MCF 10A (cell line): Measurements from ENCODE around the gene SLC25A46. TPM values are rescaled to one million over a fixed set of nuclear protein-coding genes. Genes with fewer than 3 reads are reported as not detected.

Experiments
- BruUV-seq: library from RNA; stranded (reverse); fragments of 400-500 nt; replicated peaks from 2 replicates; lab custom pipeline; 2021; lab: Mats Ljungman, UMichigan
- CTCF ChIA-PET: fragments of 300-600 bp; sonication (Branson Sonifier 250); formaldehyde crosslinking; extraction: SDS; loops from one replicate; lab custom pipeline; 2021; ENCODE audit warnings: antibody characterized with exemption, inconsistent platforms; lab: Yijun Ruan, JAX
- POLR2A ChIA-PET: fragments of 300-600, 350-650 bp; sonication (Branson Sonifier 250); formaldehyde crosslinking; extraction: SDS; loops from one replicate; lab custom pipeline; 2020; ENCODE audit warnings: antibody characterized with exemption, inconsistent platforms; lab: Yijun Ruan, JAX
- DNase-seq: peaks from one replicate; pipeline ENCODE4 v3.0.0-alpha.2; 2018; ENCODE audit not compliant: unreplicated experiment
- H3K27ac Mint-ChIP-seq: one replicate; pipeline ENCODE4 v1.8.0; 2022; ENCODE audit warnings: mild to moderate bottlenecking, low read depth, mixed read lengths; ENCODE audit not compliant: unreplicated experiment
- H3K27me3 Mint-ChIP-seq: one replicate; pipeline ENCODE4 v1.8.0; 2022; ENCODE audit warnings: mixed read lengths; ENCODE audit not compliant: insufficient read depth, unreplicated experiment
- H3K36me3 Mint-ChIP-seq: one replicate; pipeline ENCODE4 v1.8.0; 2022; ENCODE audit warnings: mild to moderate bottlenecking, moderate library complexity, mixed read lengths; ENCODE audit not compliant: insufficient read depth, unreplicated experiment
- H3K4me1 Mint-ChIP-seq: one replicate; pipeline ENCODE4 v1.8.0; 2022; ENCODE audit warnings: mixed read lengths; ENCODE audit not compliant: insufficient read depth, unreplicated experiment
- H3K4me3 Mint-ChIP-seq: one replicate; pipeline ENCODE4 v1.8.0; 2022; ENCODE audit warnings: mild to moderate bottlenecking, moderate library complexity, mixed read lengths; ENCODE audit not compliant: unreplicated experiment
- H3K9me3 Mint-ChIP-seq: one replicate; pipeline ENCODE4 v1.8.0; 2022; ENCODE audit warnings: mixed read lengths; ENCODE audit not compliant: unreplicated experiment
- CTCF ChIP-seq: fragments of 200-600 bp; IDR thresholded peaks from one replicate; pipeline ENCODE4 v1.8.0; 2022; ENCODE audit warnings: antibody characterized with exemption, mild to moderate bottlenecking; ENCODE audit not compliant: unreplicated experiment
- intact Hi-C: fragments of 100-400 bp; cut with micrococcal nuclease; formaldehyde crosslinking; loops from 2 replicates; pipeline ENCODE4 v1.14.1; 2022
- total RNA-seq: library from RNA; stranded (reverse); gene quantifications from 2 replicates; pipeline ENCODE4 v1.2.3, GENCODE V29; 2022

SLC25A46 gene
- total RNA-seq, 1 experiment from 2014 or later: 42.5 TPM

DNA sequence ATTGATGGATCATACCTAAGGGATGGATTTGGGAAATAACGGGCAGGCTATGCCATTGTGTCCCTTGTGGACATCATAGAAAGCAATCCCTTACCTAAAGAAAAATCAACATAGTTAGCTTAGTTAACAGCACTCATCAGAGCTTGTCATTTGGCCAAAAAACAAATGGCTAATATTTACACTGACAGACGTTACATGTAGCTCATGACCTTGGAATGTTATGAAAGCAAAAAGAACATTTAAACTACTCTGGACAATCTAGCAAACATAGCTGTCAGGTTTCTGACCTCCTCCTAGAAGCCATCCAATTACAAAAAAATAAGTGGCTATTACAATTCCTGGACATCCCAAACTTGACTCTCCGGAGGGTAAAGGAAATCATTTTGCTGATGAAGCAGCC, 36.1 kb upstream of the SLC25A46 start:
- BruUV-seq: no TSS peak
- DNase-seq: no peak
- ChIA-PET CTCF (interaction anchor here (0.6 to 1.6 kb wide), 5 partner anchors 10 to 338 kb away, joined by 3 to 6 read pairs (median 4); no protein-coding TSS in a partner anchor), POLR2A (interaction anchor here (0.8 to 2.0 kb wide), 4 partner anchors 22 to 1471 kb away, joined by 3 to 5 read pairs (median 4); partner anchors contain the start of gene SLC25A46)
- H3K9me3 Mint-ChIP-seq: no peaks in the 10 kb centered on the region
- peaks cover 20% of the 10 kb centered on the region for H3K4me1 Mint-ChIP-seq
- H3K36me3 Mint-ChIP-seq: no peaks in the 10 kb centered on the region
- no peak overlapping the region for H3K4me3 Mint-ChIP-seq
- H3K27ac Mint-ChIP-seq: peak overlapping the region; percentile 40
- H3K27me3 Mint-ChIP-seq: peaks cover 23% of the 10 kb centered on the region
- no peak for TF ChIP-seq CTCF
- intact Hi-C loops: no loop called here

- peak overlapping the region; percentile 19 for H3K4me3 Mint-ChIP-seq
- TF ChIP-seq CTCF: no peak
- intact Hi-C loops: no loop called here
- H3K27me3 Mint-ChIP-seq: peaks cover 27% of the 10 kb centered on the region
- DNase-seq: peak; percentile 14
- POLR2A ChIA-PET: interaction anchor here (0.7 to 2.0 kb wide), 3 partner anchors 22 to 1820 kb away, joined by 3 to 5 read pairs (median 3); partner anchors contain the start of gene SLC25A46
- CTCF ChIA-PET: interaction anchor here (0.6 to 1.6 kb wide), 6 partner anchors 9 to 338 kb away, joined by 3 to 6 read pairs (median 4); no protein-coding TSS in a partner anchor
- H3K9me3 Mint-ChIP-seq: no peaks in the 10 kb centered on the region
- no TSS peak for BruUV-seq
- H3K4me1 Mint-ChIP-seq: peaks cover 20% of the 10 kb centered on the region
- H3K36me3 Mint-ChIP-seq: no peaks in the 10 kb centered on the region
- H3K27ac Mint-ChIP-seq: peak overlapping the region; percentile 40
Measured at GRCh38 chr5:110703481-110703880, 35.3 kb upstream of the SLC25A46 start.

DNA sequence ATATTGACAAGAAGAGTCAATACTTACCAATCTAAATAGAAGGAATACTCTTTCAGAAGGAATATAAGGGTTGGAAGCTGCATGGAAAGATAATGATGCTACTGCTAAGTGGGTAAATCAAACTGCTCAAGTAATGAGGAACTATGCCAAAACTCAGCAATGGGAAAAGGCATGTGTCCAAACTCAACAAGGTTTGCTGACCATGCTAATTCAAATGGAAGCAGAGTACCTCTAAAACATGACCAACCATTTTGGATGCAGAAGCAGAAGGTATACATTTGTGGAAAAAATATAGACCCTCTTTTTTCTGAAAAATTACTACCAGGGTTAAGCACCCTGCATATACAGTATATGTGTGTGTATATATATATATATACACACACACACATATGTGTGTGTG, 33.5 kb upstream of the SLC25A46 start:
- TF ChIP-seq CTCF: no peak
- Mint-ChIP-seq H3K4me3 (no peak overlapping the region), H3K27ac (no peak overlapping the region), H3K4me1 (peaks cover 20% of the 10 kb centered on the region), H3K36me3 (no peaks in the 10 kb centered on the region), H3K27me3 (peaks cover 30% of the 10 kb centered on the region), H3K9me3 (no peaks in the 10 kb centered on the region)
- no TSS peak for BruUV-seq
- ChIA-PET POLR2A (no interaction called here), CTCF (no interaction called here)
- intact Hi-C loops: no loop called here
- no peak for DNase-seq

DNA sequence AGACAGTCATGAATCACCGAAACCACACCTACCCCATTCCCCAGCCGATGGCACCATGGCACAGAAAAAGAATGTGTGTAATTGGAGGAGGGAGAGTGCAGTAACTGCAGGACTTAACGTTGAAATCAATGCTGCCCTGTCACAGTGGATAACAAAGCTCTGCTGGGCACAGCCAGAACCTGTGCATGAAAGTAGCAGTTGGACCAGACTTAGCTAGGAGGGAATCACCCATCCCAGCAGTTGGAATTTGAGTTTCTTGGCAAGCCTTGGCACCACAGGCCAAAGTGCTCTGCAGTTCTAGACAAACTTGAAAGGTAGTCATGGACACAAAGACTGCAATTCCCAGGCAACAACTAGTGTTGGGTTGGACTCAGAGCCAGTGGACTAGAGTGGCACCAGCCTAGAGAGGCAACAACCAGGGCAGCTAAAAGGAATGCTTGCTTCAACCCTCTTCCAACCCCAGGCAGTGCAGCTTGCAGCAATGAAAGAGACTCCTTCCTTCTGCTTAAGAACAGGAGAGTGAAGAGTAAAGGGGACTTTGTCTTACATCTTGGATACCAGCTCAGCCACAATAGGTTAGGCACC, 31.5 kb upstream of the SLC25A46 start:
- Mint-ChIP-seq H3K4me3 (no peak overlapping the region), H3K27me3 (peaks cover 26% of the 10 kb centered on the region), H3K9me3 (no peaks in the 10 kb centered on the region), H3K27ac (no peak overlapping the region), H3K36me3 (peaks cover 5% of the 10 kb centered on the region), H3K4me1 (peaks cover 16% of the 10 kb centered on the region)
- intact Hi-C loops: no loop called here
- BruUV-seq: no TSS peak
- ChIA-PET CTCF (no interaction called here), POLR2A (no interaction called here)
- DNase-seq: peak; percentile 11
- TF ChIP-seq CTCF: no peak
